T-helper 2 cell treated with Interferon-gamma antibody and Interleukin-4, amounts not matched to agents 5 μg/mL and 100 μg/mL, for 36 hours (primary cell): ENCODE measurements around the gene GIT1.
A peak's percentile ranks its signal among the peaks of the same experiment; 100 is the strongest.

Source experiments
- DNase-seq: peaks from one replicate; pipeline ENCODE4 v3.0.0; 2021; ENCODE audit warnings: low spot score
- H3K27ac Mint-ChIP-seq: one replicate; pipeline ENCODE4 v1.8.0; 2021; ENCODE audit warnings: mild to moderate bottlenecking, mixed read lengths
- H3K27me3 Mint-ChIP-seq: one replicate; pipeline ENCODE4 v1.8.0; 2021; ENCODE audit warnings: low read depth, mixed read lengths
- H3K36me3 Mint-ChIP-seq: one replicate; pipeline ENCODE4 v1.8.0; 2021; ENCODE audit warnings: low read depth, mixed read lengths
- H3K4me1 Mint-ChIP-seq: one replicate; pipeline ENCODE4 v1.8.0; 2021; ENCODE audit warnings: low read depth, mixed read lengths
- H3K4me3 Mint-ChIP-seq: one replicate; pipeline ENCODE4 v1.8.0; 2022; ENCODE audit warnings: mild to moderate bottlenecking, moderate library complexity, mixed read lengths
- H3K9me3 Mint-ChIP-seq: one replicate; pipeline ENCODE4 v1.8.0; 2021; ENCODE audit warnings: mixed read lengths

GIT1 gene

GRCh38 chr17:29611351-29612093 lies 22.1 kb upstream of the GIT1 start:
- H3K36me3 Mint-ChIP-seq: no peaks in the 10 kb centered on the region
- H3K9me3 Mint-ChIP-seq: no peaks in the 10 kb centered on the region
- H3K27me3 Mint-ChIP-seq: peaks cover 5% of the 10 kb centered on the region
- H3K4me3 Mint-ChIP-seq: no peak overlapping the region
- peaks cover 23% of the 10 kb centered on the region for H3K4me1 Mint-ChIP-seq
- no peak overlapping the region for H3K27ac Mint-ChIP-seq
- DNase-seq: no peak

DNA sequence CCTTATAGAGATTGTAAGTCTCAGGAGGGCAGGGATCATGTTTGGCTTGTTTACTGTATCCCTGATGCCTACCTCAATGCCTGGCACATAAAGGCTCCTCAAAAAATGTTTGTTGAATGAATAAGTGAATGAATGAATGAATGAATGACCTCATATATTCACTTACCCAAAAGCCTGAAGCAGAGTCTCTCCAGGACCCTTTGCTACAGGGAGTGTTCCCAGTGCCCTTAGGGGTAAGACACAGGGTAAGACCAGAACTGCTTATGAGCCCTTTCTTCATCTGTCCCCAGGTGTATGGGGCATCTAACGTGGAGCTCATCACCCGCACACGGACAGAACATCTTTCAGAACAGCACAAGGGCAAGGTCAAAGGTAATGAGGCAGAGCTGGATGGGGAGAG lies 20.9 kb upstream of the GIT1 start:
- DNase-seq: no peak
- no peaks in the 10 kb centered on the region for H3K36me3 Mint-ChIP-seq

DNA sequence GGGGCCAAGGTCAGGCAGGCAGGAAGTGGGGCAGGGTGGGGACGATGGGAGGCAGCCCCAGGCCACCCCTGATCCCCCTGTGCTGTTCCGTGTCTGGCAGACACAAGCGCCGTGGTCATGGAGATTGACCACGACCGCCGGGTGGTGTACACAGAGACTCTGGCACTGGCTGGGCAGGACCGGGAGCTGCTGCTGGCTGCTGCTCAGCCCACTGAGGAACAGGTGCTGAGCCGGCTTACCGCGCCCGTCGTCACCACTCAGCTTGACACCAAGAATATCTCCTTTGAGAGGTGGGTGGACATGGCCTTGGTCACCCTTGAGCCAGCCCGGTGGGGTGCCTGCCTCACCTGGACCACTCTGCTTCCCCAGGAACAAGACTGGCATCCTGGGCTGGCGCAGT lies 19.5 kb upstream of the GIT1 start:
- H3K4me1 Mint-ChIP-seq: peaks cover 3% of the 10 kb centered on the region
- no peaks in the 10 kb centered on the region for H3K27me3 Mint-ChIP-seq
- no peak overlapping the region for H3K27ac Mint-ChIP-seq
- no peak overlapping the region for H3K4me3 Mint-ChIP-seq
- no peaks in the 10 kb centered on the region for H3K9me3 Mint-ChIP-seq
- no peaks in the 10 kb centered on the region for H3K36me3 Mint-ChIP-seq
- no peak for DNase-seq

More for the DNA sequence above, 20.9 kb upstream of the GIT1 start:
- Mint-ChIP-seq H3K27ac (no peak overlapping the region), H3K4me3 (no peak overlapping the region), H3K4me1 (peaks cover 15% of the 10 kb centered on the region), H3K27me3 (no peaks in the 10 kb centered on the region), H3K9me3 (no peaks in the 10 kb centered on the region)

- no peaks in the 10 kb centered on the region for H3K36me3 Mint-ChIP-seq
- no peak overlapping the region for H3K27ac Mint-ChIP-seq
Observed at GRCh38 chr17:29607557-29608195, 18.2 kb upstream of the GIT1 start.

DNA sequence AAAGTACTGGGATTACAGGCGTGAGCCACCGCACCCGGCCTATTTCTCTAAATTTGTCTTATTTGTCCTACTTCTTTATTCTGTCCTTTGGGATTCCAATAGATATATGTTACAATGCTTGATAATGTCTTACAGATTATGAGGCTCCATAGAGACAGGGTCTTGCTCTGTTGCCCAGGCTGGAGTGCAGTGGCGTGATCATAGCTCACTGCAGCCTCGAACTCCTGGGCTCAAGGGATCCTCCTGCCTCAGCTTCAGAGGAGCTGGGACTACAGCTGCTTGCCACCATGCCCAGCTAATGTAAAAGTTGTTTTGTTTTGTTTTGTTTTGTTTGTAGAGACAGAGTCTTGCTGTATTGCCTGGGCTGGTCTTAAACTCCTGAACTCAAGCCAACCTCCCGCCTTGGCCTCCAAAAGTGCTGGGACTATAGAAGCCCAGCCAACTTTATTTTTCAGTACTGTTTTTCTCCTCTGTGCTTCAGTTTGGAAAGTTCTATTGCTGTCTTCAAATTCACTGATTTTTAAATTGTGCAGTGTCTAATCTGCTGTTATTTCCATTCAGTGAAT lies 13.7 kb upstream of the GIT1 start:
- Mint-ChIP-seq H3K36me3 (no peaks in the 10 kb centered on the region), H3K9me3 (no peaks in the 10 kb centered on the region), H3K27me3 (no peaks in the 10 kb centered on the region), H3K4me1 (peaks cover 4% of the 10 kb centered on the region), H3K27ac (no peak overlapping the region), H3K4me3 (no peak overlapping the region)
- no peak for DNase-seq

More at GRCh38 chr17:29607557-29608195, 18.2 kb upstream of the GIT1 start:
- no peak for DNase-seq
- no peaks in the 10 kb centered on the region for H3K4me1 Mint-ChIP-seq
- H3K9me3 Mint-ChIP-seq: no peaks in the 10 kb centered on the region
- H3K27me3 Mint-ChIP-seq: no peaks in the 10 kb centered on the region
- H3K4me3 Mint-ChIP-seq: no peak overlapping the region

- Mint-ChIP-seq H3K27ac (no peak overlapping the region), H3K9me3 (no peaks in the 10 kb centered on the region), H3K27me3 (no peaks in the 10 kb centered on the region), H3K36me3 (no peaks in the 10 kb centered on the region), H3K4me3 (no peak overlapping the region), H3K4me1 (peaks cover 9% of the 10 kb centered on the region)
- DNase-seq: no peak
Observed at GRCh38 chr17:29597361-29598172, 8.1 kb upstream of the GIT1 start.

GRCh38 chr17:29596811-29597210 lies 7.4 kb upstream of the GIT1 start:
- no peaks in the 10 kb centered on the region for H3K9me3 Mint-ChIP-seq
- no peaks in the 10 kb centered on the region for H3K27me3 Mint-ChIP-seq
- no peaks in the 10 kb centered on the region for H3K36me3 Mint-ChIP-seq
- peaks cover 17% of the 10 kb centered on the region for H3K4me1 Mint-ChIP-seq
- H3K27ac Mint-ChIP-seq: no peak overlapping the region
- H3K4me3 Mint-ChIP-seq: no peak overlapping the region
- no peak for DNase-seq

DNA sequence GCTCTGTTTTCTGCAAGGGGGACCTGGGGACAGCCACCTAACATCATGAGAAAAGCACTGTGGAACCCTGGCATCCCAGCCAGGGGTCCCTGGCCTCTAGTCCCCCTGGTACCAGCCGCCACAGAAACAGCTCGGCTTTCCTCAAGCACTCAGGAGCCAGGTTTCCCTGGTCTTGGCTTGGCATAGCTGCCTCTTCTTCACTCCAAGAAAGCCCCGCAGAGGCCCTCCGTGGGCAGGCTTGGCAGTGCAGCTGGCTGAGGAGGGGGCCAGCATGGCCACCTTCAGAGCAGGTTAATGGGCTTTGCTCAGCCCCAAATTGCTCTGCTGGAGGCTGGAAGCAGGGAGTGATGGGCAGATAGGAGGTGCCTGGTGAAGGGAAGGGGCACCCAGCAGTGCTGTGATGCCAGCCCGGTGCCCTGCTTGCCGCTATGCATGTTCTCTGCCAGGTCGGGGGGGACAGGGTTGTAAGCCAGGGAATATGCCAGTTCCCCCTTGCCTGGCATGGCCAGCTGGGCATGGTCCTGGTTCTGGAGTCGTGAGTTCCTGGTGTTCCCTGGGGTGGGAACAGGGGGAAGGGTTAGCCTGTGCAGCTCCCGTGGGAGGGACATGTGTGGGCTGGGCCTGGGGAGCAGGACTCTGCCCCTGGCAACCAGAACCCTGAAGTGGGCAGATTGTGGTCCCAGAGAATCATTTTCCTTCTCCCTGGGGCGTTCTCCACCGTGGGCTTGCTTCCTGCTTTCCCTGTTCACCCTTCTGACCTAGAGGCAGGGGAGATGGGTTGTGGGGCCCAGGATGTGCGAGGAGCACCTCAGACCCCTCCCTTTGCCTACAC lies 6.7 kb upstream of the GIT1 start:
- peaks cover 23% of the 10 kb centered on the region for H3K4me1 Mint-ChIP-seq
- H3K36me3 Mint-ChIP-seq: no peaks in the 10 kb centered on the region
- H3K27ac Mint-ChIP-seq: no peak overlapping the region
- DNase-seq: no peak
- H3K9me3 Mint-ChIP-seq: no peaks in the 10 kb centered on the region
- no peaks in the 10 kb centered on the region for H3K27me3 Mint-ChIP-seq
- no peak overlapping the region for H3K4me3 Mint-ChIP-seq

- Mint-ChIP-seq H3K36me3 (no peaks in the 10 kb centered on the region), H3K27ac (no peak overlapping the region)
- DNase-seq: no peak
Observed at GRCh38 chr17:29595107-29595942, 5.9 kb upstream of the GIT1 start.

DNA sequence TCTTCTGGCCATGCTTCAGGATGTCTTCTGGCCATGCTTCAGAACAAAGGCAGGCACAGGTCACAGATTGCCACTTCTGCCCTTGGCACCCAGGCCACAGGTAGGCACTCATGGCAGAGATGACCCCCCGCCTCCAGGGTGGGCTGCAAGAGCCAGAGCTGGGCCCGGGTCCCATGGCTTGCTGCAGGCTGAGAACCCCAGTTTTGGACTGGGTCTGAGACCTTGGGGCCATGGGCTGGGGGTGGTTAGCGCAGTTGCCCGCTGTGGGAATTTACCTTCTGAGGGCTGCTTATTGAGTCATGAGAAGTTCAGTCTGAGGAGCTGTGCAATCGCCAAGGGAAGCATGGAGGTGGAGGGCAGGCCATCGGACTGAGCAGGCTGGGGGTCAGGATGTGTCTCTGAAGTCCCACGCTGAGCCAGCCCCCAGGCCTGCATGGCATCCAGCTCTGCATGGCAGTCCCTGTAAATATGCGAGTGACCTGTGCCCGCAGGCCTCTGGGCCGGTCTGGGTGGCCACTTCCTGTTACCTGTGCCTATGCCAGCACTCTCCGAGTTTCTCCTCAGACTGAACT lies 5.2 kb upstream of the GIT1 start:
- peaks cover 30% of the 10 kb centered on the region for H3K4me1 Mint-ChIP-seq
- H3K36me3 Mint-ChIP-seq: no peaks in the 10 kb centered on the region
- peak overlapping the region; percentile 67 for H3K4me3 Mint-ChIP-seq
- DNase-seq: no peak
- no peaks in the 10 kb centered on the region for H3K27me3 Mint-ChIP-seq
- H3K9me3 Mint-ChIP-seq: no peaks in the 10 kb centered on the region
- no peak overlapping the region for H3K27ac Mint-ChIP-seq

More at GRCh38 chr17:29595107-29595942, 5.9 kb upstream of the GIT1 start:
- Mint-ChIP-seq H3K9me3 (no peaks in the 10 kb centered on the region), H3K4me3 (peak overlapping the region; percentile 67), H3K27me3 (no peaks in the 10 kb centered on the region), H3K4me1 (peaks cover 26% of the 10 kb centered on the region)

- no peaks in the 10 kb centered on the region for H3K36me3 Mint-ChIP-seq
- no peak for DNase-seq
- no peak overlapping the region for H3K27ac Mint-ChIP-seq
- peak overlapping the region; percentile 67 for H3K4me3 Mint-ChIP-seq
- no peaks in the 10 kb centered on the region for H3K9me3 Mint-ChIP-seq
- no peaks in the 10 kb centered on the region for H3K27me3 Mint-ChIP-seq
- H3K4me1 Mint-ChIP-seq: peaks cover 28% of the 10 kb centered on the region
Observed at GRCh38 chr17:29593591-29594518, 4.4 kb upstream of the GIT1 start.
